ENCODE data around the gene XIST.
"Not testable (repeated sequence)": the region's sequence is repeated elsewhere in the genome, so short reads cannot be mapped to it uniquely, and the experiment has no call there.

The XIST gene

DNA sequence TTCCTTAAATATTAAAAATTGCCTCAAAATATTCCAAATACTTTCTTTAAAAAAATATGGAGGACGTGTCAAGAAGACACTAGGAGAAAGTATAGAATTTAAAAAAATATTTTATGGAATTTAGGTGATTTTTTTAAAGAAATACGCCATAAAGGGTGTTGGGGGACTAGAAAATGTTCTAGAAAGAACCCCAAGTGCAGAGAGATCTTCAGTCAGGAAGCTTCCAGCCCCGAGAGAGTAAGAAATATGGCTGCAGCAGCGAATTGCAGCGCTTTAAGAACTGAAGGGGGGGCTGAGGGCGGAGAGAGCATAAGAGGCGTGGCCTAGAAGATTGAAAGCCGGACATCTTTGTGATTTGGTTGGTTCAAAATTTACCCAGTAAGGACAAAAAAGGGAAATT lies at the start of gene XIST:
Gene XIST, minus strand, starts transcription at position 248 of the 400 bp plus-strand sequence.
- no peak for DNase-seq

DNA sequence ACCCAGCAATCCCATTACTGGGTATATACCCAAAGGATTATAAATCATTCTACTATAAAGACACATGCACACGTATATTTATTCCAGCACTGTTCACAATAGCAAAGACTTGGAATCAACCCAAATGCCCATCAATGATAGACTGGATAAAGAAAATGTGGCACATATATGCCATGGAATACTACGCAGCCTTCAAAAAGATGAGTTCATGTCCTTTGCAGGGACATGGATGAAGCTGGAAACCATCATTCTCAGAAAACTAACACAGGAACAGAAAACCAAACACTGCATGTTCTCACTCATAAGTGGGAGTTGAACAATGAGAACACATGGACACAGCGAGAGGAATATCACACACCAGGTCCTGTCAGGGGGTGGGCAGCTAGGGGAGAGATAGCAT lies 45.8 kb upstream of the XIST start:
- DNase-seq, result not testable (repeated sequence)

DNA sequence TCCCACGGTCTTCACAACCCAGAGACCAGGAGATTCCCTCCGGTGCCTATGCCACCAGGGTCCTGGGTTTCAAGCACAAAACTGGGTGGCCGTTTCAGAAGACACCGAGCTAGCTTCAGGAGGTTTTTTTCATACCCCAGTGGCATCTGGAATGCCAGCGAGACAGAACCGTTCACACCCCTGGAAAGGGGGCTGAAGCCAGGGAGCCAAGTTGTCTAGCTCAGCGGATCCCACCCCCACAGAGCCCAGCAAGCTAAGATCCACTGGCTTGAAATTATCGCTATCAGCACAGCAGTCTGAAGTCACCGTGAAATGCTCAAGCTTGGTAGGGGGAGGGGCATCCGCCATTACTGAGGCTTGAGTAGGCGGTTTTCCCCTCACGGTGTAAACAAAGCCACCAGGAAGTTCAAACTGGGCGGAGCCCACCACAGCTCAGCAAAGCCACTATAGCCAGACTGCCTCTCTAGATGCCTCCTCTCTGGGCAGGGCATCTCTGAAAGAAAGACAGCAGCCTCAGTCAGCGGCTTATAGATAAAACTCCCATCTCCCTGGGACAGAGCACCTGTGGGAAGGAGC lies 40.1 kb upstream of the XIST start:
- DNase-seq, result peak; percentile 2

DNA sequence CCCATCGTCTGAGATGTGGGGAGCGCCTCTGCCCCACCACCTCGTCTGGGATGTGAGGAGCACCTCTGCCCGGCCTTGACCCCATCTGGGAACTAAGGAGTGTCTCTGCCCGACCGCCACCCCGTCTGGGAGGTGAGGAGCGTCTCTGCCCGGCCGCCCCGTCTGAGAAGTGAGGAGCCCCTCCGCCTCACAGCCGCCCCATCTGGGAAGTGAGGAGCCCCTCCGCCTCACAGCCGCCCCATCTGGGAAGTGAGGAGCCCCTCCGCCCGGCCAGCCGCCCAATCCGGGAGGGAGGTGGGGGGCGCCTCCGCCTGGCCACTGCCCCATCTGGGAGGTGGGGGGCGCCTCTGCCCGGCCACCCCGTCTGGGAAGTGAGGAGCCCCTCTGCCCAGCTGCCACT lies 29.7 kb upstream of the XIST start:
- DNase-seq, result not testable (repeated sequence)

DNA sequence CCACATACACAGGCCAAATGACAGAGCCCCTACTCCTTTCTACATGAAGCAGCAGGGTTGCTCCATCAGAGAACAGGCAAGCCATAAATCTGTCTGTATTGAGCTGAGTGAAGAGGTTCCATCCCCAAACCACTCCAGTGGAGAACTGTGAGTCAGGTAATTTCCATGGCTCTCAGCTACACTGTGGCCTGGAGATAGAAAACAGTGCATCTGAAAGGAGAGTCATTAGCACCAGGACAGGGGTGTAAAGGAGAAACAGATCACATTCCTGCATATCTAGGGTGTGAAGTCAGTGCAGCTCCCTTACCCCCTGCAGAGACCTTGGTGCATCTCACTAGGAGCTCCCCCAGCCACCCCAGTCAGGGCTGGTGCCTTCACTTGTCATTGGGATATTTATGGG lies 25.2 kb upstream of the XIST start:
- DNase-seq, result no peak

DNA sequence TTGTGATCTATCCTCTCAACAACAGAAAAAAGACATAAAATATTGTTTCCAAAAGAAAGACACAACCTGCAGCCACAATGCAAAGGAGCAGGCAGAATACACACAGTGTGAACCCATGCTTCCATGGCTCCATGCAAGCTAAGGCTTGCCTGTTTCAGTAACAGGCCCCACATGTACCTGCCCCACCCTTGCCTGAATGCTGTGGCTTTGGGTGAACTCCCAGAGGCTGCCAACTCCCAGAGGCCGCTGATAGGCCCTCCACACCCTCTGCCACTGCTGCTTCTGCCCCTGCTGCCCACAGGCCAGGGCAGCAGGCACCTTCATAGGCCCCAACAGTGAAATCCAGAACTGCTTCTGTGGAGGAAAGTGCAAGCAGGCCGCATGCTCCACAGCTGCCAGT lies 24.4 kb upstream of the XIST start:
- no peak for DNase-seq

DNA sequence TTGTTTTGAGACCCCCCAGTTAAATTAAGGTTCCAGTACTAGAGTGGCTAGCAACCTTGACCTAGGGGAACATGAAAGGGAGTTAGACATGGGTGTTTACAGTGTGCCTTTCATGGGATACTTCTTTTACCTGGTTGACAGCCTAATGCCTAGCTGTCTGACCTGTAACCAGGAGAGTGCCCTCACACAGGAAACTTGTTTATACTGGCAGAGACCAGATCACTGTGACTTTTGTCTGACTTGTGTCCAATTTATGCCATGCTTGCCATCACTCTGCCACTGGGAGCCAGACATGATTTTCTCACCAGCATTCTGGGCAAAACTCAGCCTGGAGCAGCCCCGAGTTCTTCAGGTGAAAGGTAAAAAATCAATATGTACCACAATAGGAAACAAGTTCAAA lies 16.4 kb upstream of the XIST start:
- DNase-seq, result no peak

DNA sequence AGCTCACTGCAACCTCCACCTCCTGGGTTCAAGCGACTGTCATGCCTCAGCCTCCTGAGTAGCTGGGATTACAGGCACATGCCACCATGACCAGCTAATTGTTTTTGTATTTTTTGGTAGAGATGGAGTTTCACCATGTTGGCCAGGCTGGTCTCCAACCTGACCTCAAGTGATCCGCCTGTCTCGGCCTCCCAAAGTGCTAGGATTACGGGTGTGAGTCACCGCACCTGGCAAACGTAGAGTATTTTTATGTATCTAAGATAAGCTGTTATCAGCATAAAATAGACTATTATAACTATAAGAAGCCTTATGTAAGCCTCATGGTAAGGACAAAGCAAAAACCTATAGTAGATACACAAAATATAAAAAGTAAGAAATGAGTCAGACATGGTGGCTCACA lies 14.6 kb upstream of the XIST start:
- DNase-seq, result no peak

DNA sequence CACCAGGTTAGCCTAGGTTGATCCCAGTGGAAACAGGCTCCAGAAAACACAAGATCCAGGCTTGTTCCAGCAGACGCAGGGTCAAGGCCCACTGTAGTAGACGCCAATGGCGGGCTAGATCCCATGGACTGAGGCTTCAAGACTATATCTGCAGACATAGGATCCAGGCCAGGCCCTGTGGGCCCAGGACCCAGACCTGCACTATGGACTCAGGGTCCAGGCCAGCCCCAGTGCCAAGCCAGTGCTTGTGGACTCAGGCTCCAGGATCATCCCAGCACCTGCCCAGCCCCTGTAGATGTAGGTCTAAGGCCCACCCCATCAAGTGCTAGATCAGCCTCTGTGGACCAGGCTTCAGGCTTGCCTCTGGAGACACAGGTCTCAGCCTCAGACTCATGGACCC lies 11.3 kb upstream of the XIST start:
- DNase-seq, result no peak

DNA sequence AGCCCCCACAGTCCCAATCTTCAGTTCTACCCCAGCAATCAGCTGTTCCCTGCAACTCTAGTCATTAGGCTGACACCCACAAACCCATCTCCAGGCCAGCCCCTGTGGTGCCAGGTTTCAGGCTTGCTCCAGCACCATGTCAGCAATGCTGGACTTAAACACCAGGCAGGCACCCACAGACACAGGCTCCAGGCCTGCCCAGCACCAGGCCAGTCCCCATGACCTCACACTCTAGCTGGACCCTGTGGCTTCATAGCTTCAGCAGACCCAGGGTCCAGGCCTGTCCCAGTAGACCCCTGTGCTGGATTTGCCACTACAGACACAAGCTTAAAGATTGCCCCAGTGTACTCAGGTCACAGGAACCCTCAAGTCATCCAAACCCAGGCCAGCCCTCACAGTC lies 10.8 kb upstream of the XIST start:
- no peak for DNase-seq

DNA sequence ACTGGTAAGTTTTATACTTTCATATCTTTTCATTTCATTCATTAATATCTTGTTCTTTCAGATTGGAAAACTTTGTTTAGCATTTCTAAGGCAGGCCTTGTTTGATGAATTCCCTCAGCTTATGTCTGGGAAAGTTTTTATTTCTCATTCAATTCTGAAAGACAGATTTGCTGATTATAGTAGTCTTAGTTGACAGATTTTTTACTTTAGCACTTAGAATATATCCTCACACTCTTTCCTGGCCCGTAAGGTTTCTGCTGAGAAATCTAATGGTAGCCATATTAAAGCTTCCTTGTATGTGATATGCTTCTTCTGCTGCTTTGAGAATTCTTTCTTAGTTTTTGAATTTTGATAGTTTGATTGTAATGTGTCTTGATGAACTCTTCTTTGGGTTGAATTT lies 7.1 kb upstream of the XIST start:
- DNase-seq, result no peak

DNA sequence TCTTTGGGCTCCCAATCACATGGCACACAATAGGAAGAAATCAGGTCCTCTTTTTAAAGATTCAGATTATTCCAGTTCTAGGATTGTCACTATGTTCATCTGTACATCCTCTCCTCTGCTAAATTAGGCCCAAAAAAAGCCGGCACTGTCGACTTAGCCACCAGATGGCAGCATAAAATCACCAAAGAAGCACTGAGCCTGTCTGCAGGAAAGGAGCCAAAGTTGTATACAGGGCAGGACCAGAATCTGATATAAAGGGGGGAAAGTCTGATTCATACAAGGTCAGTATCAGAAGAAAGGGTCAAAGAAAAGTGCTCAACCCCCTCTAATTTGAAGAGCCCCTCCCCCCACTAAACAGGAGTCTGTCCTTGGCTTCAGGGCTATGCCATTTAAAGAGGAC lies 3.0 kb upstream of the XIST start:
- peak; percentile 63 for DNase-seq

DNA sequence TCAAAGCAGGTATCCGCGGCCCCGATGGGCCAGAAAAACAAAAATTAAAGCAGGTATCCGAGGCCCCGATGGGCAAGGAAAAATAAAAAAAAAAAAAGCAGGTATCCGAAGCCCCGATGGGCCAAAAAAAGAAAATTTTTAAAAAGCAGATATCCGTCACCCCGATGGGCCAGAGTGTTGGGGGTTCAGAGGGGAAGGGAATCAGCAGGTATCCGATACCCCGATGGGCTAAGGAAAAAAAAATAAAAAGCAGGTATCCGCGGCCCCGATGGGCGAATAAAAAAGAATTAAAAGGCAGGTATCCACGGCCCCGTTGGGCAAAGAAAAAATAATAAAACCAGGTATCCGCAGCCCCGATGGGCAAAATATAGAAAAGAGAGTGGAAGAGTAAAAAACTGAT lies 492 bp downstream of the XIST start:
- no peak for DNase-seq

DNA sequence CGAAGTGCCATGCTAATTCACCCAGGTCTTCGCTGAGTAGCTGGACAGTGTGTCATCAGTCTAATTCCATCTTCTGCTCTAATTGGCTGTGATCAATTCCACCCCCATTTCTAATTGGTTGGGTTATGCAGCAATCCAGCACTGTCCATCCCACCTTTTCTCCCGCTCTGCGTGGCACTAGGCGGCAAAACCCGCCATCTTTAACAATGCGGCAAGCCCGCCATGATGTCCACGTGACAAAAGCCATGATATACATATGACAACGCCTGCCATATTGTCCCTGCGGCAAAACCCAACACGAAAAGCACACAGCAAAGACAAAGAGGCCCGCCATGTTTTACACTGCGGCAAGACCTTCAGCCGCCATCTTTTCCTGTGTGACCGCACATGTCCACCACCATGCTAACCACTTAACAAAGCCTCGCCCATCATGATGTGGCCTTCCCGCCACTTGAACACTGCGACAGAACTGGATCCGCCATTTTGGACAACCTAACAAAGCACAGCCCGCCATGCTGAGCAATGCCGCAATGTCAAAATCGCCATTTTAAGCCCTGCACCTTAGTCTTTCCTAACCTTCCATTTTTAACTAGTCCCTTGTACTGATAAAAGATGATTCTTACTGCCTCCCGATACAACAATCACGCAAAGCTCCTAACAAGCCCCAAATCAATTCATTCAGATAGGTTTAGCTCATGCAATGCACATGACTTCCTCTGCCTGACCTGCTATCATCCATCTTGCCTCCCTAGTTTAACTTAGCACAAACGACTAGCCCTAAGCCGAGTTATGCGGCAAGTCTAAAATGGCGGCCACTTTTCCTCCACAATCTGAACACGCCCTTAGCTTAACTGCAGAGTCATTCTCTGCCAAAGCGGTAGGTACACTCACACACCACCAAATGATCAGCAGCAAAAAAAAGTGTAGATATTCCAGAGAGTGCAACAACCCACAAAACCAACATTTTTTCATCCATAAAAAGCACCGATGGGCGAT lies 1.2 kb downstream of the XIST start:
- peak; percentile 0 for DNase-seq

DNA sequence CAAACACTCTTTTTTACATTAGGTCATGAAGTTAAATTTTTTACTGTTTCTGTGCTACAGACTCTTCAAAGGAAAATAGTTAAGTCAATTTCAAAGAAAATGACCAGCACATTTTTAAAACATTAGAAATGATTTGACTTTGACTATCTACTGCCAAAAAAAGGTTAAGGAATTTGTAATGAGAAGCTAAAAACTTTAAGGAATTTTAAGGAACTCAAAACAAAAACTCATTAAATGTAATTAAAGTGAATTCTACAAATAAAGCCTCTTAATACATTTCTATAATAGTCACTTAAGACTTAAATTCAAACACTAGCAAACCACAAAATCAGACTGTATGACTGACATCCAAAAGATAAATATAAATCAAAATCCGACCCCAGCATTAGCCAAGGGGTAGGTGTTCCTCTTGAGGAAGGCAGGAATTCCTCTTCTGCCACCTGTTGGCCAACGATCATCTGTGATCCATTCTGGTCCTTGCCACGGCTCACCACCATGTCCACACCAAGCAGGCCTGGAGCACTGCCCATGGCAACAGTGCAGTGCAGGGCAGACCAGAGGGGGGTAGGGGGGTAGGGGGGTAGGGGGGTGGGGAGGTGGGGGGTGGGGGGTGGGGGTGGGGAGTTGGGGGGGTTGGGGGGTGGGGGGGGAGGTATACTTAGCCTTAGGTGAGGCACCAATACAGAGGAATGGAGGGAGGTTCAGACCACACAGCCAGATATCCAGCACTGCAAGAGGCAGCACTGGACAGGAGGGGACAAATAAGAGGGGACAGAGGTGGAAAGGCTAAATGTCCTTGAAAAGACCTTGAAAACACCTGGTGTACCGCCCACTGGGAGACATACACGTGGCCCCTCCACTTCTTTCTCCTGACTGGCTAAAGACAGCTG lies 2.1 kb downstream of the XIST start:
- DNase-seq, result no peak

DNA sequence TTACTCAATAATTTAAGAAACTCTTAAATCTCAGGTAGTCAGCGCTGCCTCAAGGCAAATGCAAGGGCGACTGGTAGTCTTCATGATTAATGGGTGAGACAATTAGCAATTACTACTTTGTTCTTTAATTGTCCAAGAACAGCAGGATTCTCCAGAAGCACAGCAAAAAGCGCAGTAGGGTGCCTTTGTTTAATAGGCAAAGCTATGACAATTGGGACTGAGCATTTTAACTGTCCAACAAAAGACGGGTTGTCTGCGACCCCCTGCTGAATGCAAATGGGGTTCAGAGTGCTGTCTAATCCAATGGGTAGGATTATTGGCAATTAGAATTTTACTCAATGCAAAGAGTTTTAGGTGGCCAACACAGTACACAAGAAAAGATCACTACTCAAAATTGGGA lies 3.4 kb downstream of the XIST start:
- DNase-seq, result no peak

DNA sequence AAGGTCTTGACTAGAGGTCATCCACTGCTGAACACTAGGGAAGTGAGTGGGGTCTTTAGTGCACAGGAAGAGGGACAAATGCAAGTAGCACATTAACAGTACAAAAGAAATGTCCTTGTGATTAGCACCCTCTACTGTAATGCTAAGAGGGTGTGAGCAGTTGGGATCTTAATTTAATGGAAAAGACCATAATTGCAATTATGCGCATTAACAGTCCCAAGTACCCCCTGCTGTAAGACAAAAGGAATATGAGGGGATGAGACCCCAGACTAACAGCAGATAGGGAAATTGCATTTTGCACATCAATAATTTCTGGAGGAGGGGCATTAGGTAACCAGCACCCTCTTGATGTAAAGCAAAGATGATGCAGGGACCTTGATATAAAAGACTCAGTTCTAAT lies 4.5 kb downstream of the XIST start:
- DNase-seq, result no peak

DNA sequence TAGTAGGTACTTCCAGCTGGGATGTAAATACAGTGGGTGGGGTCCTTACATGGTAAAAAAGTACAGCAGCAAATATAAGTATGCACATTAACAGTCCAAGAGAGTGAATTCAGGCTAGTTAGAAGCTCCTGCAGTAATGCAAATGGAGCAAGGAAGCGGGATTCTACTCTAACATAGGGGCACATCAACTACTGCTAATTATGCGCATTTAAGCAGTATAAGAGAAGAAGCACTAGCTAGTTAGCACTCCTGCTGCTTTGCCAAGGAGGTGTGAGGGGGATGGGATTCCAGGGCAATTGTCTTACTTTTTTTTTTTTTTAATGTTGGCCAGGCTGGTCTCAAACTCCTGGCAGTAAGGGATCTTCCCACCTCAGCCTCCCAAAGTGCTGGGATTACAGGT lies 5.4 kb downstream of the XIST start:
- no peak for DNase-seq

DNA sequence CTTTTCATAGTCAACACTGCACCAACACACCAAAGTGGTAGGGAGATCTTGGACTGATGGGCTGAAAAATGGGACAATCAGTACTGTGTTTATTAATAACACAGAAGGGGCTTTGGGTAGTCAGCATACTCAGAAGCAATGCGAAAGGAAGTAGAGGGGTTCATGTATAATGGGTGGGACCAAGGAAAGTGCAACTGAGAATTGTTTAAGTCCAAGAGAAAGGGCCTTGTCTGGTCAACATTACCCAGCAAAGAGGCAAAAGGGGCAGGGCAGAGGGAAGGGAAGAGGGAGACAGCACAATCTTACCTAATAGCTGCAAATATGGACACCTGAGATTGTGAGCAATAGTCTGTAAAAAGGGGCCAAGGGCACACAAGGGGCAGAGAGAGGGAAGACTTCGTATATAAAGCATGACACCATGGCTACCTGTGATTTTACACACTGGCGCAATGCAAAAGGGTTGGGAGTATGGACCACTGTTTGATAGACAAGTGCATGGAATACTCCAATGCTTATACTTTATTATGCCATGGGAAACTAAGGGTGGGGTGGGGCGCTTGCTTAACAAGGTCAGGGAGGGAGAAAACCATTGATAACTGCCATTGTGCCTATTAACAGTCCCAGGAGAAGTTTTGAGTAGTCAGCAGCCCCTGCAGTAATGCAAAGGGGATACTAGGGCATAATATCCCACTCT lies 9.8 kb downstream of the XIST start:
- DNase-seq, result no peak

DNA sequence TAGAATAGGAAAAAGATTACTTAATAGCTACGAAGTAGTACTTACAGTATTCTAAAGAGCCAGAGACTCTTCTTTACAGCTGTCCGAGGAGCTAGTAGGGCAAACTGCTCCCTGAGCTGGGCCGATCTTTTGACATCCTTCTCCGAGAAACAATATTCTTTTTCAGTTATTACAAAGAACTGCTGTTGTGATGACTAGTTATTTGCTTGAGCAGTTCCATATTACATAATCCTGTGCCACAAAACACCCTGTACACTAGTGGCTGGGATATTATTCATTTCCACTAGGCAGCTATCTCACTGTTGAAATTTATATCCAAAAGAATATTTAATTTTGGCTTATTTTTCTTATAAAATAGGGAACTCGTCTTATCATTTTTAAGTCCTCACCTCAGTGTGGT lies 11.2 kb downstream of the XIST start:
- no peak for DNase-seq

DNA sequence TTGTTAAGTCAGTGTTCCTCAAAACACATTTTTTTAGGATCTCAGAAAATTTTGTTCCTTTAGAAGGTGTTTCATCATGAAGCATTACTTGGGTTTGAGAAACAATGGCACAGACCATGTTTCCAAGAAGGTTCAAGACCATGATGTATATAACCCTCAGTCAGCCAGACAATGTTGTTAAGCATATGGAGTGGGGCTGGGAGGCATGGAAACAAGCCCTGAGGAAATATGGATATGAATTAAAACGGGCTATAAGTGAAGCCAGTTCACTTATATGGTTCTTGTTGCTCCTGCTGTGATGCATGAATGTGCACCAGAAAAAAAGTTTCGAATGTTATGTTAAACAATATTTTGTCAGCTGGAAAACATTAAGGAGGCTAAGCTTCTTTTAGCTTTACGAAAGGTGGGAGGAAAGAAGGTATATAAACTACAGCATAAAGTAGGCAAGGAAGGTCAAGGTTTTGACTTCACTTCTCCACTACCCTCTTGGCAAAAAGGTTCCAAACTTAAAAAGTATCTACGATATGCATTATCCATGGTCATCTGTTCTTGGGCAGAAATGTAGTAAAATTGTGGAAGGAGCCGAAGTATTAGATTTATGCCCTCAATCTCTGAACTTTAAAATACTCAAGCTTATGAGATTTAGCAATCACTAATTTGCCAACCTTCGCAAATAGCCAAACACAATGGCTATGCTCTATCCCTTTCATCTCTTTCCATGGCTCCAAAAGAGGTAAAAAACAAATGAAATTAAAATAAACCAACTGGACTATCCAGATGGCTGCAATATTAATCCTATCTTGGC lies 12.2 kb downstream of the XIST start:
- no peak for DNase-seq

DNA sequence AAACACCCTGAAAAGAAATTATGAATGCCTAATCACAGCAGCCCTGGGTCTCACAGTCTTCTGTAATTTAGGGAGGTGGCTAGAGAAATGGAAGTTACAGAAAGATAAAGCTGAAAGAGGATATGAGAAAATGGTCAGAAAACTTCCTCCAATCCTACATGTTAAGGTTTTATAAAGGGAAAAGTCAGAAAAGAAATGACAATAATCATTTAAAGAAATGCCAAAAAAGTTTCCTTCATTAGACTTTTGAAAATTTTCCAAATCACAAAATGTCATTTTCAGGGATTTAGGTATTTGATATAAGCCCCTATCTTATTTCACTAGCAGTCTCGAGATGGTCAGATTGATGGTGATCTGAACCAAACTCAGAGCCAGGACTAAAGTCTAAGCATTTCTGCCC lies 13.4 kb downstream of the XIST start:
- no peak for DNase-seq

Measured in CD4-positive, alpha-beta T cell treated with Interleukin-12 subunit alpha and Interleukin-12 subunit beta, for 1 hour (primary cell).